GM19463 (cell line): ENCODE measurements around the gene SMC1A.
"Not testable (repeated sequence)": the region's sequence is repeated elsewhere in the genome, so short reads cannot be mapped to it uniquely, and the experiment has no call there.

ENCODE experiments used
- ATAC-seq: cut with Tn5 transposase; IDR thresholded peaks from one replicate; pipeline ENCODE4 v1.9.1; 2021; ENCODE audit warnings: mild to moderate bottlenecking, moderate library complexity; ENCODE audit not compliant: unreplicated experiment

SMC1A gene

GRCh38 chrX:53422086-53422860, at the start of gene SMC1A:
TSS of gene SMC1A (minus strand) at chrX:53422654. CDS start at chrX:53422600, 54 bp downstream.
- ATAC-seq = peak; percentile 91

- ATAC-seq = no peak
Observed at GRCh38 chrX:53471346-53471745, 48.9 kb upstream of the SMC1A start.

DNA sequence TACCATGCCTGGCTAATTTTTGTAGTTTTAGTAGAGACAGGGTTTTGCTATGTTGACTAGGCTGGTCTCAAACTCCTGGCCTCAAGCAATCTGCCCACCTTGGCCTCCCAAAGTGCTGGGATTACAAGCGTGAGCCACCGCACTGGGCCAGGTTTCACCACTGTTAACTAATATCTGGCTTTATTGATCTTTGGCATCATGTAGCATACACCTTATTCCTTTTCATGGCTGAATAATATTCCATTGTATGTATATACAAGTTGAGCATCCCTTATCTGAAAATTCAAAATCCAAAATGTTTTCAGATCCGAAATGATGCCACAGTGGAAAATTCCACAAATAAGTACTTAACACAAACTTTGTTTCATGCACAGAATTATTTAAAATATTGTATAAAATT, 46.2 kb upstream of the SMC1A start:
- not testable (repeated sequence) for ATAC-seq

DNA sequence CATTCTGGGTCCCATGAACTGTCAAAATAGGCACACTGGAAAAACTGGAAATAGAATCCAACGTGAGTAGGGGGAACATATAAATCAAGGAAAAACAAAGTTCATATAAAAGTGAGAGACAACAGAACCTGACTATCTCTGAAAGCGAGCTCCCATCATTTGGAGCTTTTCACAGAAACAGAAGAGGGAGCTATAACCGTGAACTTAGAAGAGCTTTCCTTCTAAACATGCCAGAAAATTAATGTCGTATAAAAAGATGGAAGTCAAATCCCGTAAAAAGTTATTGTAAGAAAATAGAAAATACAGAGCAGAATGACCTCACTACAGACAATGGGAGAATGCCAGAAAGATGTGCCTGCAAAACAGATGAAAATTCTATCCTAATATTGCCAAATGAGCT, 35.6 kb upstream of the SMC1A start:
- ATAC-seq = no peak

- ATAC-seq = no peak
Observed at GRCh38 chrX:53456254-53456653, 33.8 kb upstream of the SMC1A start.

GRCh38 chrX:53452812-53453211, 30.4 kb upstream of the SMC1A start:
- ATAC-seq = no peak

- ATAC-seq = no peak
Observed at GRCh38 chrX:53449632-53450031, 27.2 kb upstream of the SMC1A start.

- no peak for ATAC-seq
Observed at GRCh38 chrX:53447441-53447840, 25.0 kb upstream of the SMC1A start.

DNA sequence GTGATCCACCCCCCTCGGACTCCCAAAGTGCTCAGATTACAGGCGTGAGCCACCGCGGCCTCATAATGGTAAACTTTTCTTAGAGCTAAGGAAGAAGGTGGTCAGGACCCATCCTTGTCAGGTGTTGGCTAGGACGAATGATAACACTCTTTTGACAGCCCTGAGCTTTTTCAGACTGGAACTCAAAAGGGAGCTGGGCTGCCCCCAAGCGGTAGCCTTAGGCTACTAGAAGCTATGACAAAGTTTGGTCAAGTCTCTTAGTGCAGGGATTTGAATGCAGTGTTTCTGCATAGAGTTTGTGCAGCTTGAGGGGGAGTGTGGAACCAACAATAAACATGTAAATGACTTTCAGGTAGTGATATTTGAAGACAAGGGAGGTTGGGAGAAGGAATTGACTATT, 23.5 kb upstream of the SMC1A start:
- ATAC-seq = no peak

GRCh38 chrX:53442322-53442631, 19.8 kb upstream of the SMC1A start:
- no peak for ATAC-seq

- ATAC-seq = peak; percentile 85
Observed at GRCh38 chrX:53441531-53442321, 19.3 kb upstream of the SMC1A start.

DNA sequence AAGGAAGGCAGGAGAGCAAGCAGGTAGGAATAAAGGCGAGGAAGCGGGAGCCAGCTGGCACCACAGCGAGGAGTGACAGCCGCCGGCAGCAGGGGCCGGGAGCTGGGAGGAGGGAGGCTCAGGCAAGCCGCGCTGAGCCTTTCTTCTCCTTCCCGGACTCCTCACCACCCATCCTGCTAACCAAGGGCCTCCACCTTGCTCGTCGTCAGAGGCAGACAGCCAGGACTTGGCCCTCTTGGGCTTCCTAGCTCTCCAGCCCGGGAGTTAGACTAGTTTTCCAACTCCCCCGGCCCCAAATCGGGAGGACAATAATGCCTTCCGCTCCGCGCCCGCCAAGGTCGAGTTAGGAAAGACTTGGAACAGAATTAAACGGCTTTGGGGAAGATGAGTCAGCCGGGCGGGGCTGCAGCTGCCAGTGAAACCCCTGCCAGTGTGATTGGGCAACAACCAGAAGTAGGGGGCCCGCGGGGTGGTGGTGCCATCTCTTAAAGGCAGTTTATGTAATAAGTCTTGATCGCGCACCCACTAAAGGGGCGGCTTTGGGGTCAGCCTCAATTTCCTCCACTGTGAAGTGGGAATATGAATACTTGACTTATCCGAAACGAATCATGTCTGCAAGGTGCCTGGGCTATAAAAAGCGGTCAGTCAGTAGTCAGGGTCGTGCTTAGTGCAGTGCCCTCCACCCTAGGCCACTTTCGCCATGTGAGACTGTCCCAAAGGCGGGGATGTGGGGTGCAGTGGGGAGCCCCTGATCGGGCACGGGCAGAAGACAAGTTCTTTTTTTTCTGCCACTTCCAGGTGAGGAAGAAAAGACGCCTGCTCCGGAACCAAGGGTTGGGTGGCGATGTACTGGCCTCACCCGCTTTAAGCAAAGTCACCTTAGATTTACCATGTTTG, 18.4 kb upstream of the SMC1A start:
- no peak for ATAC-seq

- ATAC-seq = no peak
Observed at GRCh38 chrX:53440101-53440500, 17.6 kb upstream of the SMC1A start.

GRCh38 chrX:53438832-53439230, 16.4 kb upstream of the SMC1A start:
- ATAC-seq = no peak

DNA sequence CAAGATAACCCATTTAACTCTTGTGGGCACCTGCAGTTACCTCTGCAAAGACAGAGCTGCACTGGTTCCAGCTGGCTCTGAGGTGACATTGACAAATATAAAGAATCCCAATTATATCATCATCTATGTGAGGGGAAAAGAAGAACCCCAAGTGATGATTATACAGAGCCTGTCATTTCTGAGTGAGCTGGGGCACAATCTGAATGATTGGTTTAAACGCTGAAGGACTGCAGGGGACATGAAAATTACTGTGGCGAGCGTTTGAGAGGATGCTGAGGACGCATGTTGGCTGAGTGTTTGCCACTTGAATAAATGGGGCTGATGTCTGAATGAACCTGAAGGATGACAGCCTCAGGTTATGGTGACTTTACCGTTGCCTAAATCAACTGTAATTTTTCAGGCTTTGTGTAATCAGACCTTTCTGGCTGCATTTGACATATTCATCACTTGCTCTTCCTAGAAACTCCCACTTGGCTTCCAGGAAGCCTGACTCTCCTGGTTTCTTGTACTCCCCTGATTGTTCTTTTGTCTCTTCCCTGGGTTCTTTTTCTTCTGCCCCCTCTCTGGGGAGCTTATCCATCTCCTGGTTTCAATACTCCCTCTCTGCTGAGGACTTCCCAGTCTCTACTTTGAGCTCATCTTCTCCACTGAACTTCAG, 15.8 kb upstream of the SMC1A start:
- no peak for ATAC-seq

DNA sequence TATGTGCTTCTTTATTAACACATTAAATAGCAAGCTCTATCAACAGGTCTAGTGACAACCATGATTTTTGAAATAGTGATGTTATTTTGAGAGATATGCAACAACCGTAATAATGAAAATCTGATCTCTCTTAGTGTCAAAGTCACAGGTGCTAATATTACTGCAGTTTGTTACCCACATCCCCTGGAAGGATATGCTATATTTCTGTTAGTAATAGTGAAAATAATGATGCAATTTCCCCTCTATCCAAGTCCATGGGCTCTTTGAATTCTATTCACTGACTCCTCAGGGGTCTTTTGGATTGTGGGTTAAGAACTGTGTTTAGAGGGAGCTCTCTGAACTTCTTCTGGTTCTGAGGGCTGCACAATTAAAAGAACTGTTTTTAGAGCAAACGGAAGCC, 14.8 kb upstream of the SMC1A start:
- no peak for ATAC-seq

DNA sequence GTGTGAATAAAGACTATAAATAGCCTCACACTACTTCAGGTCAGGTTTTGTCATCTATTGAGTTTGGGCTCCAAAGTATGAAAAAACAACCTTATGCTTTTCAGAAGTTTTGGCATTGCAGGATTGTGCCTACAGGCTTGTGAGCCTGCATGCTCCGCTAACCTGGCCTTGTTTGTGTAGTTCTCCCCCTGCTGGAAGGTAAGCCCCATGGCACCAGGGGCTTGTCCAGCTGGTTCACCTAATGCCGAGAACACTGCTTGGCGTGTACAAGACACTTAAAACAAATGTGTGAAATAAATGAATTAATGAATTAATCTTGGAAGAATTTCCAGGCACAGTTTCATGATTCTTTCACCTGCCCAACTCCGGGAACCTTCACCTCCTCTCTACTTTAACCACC, 13.5 kb upstream of the SMC1A start:
- peak; percentile 79 for ATAC-seq

- peak; percentile 94 for ATAC-seq
Observed at GRCh38 chrX:53433651-53434639, 11.5 kb upstream of the SMC1A start, which contains the start of gene HSD17B10. TSS of gene HSD17B10 (minus strand) at chrX:53434370. CDS start at chrX:53434345, 25 bp downstream.

- no peak for ATAC-seq
Observed at GRCh38 chrX:53430231-53430630, 7.8 kb upstream of the SMC1A start.

DNA sequence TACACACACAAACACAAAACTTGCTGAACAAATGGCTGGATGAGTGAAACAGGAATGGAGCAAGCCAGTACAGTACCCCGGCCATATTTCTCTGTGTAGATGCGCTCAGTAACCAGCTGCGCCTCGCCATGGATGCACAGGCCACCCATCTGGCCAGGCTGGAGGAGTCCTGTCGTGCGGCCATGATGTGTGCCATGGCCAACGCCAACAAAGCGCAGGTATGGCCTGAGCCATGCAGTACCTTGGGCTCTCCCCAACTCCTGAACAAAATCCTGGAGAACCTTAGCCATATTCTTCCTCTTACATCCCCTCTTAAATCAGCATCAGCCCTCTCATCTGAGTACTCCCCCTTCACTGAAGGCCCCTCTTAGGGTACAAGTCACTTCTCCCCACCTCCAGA, 7.3 kb upstream of the SMC1A start:
- ATAC-seq = no peak
